ENCODE measurements around the gene ADISSP.

DNA sequence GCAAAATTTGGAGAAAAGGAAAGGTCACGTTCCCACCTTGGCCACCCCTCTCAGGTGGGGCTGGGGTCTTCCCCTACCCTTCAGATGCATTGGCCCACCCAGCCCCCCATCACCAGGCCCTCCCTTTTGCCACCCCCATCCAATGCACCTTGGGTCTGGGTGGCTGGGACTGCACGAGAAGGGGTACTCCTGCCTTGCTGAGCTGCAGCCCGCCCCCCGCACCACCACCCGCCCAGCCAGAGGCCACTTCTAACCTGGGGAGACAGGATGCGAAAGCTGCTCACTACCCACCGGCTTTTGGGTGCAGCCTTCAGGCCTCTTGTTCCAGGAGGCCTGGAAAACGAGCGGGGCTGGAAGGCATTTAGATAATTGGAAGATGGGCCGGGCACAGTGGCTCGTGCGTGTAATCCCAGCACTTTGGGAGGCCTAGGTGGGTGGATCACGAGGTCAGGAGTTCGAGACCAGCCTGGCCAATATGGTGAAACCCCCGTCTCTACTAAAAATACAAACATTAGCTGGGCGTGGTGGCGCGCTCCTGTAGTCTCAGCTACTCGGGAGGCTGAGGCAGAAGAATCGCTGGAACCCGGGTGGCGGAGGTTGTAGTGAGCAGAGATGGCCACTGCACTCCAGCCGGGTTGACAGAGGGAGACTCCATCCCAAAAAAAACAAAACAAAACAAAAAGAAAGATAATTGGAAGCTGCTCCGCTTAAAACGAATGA, 27.3 kb upstream of the ADISSP start:
- TF ChIP-seq POLR2A (IDR thresholded peaks at IDR 0.05) (no peak), POLR2AphosphoS5 (IDR thresholded peaks at IDR 0.05) (no peak)
- TF ChIP-seq, protein P1, sequence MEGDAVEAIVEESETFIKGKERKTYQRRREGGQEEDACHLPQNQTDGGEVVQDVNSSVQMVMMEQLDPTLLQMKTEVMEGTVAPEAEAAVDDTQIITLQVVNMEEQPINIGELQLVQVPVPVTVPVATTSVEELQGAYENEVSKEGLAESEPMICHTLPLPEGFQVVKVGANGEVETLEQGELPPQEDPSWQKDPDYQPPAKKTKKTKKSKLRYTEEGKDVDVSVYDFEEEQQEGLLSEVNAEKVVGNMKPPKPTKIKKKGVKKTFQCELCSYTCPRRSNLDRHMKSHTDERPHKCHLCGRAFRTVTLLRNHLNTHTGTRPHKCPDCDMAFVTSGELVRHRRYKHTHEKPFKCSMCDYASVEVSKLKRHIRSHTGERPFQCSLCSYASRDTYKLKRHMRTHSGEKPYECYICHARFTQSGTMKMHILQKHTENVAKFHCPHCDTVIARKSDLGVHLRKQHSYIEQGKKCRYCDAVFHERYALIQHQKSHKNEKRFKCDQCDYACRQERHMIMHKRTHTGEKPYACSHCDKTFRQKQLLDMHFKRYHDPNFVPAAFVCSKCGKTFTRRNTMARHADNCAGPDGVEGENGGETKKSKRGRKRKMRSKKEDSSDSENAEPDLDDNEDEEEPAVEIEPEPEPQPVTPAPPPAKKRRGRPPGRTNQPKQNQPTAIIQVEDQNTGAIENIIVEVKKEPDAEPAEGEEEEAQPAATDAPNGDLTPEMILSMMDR (IDR thresholded peaks at IDR 0.05): no peak
